Hematopoietic multipotent progenitor cell treated with erythropoietin and hydrocortisone succinate and interleukin-3 and kit ligand, for 17 days (in vitro differentiated cells): ENCODE measurements around the gene SERPINB8.
"Not testable (repeated sequence)": the region's sequence is repeated elsewhere in the genome, so short reads cannot be mapped to it uniquely, and the experiment has no call there.

Experiments
- DNase-seq: peaks from one replicate; pipeline ENCODE4 v3.0.0-alpha.2; 2015; ENCODE audit warnings: low spot score

Gene SERPINB8, protein sequence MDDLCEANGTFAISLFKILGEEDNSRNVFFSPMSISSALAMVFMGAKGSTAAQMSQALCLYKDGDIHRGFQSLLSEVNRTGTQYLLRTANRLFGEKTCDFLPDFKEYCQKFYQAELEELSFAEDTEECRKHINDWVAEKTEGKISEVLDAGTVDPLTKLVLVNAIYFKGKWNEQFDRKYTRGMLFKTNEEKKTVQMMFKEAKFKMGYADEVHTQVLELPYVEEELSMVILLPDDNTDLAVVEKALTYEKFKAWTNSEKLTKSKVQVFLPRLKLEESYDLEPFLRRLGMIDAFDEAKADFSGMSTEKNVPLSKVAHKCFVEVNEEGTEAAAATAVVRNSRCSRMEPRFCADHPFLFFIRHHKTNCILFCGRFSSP

DNA sequence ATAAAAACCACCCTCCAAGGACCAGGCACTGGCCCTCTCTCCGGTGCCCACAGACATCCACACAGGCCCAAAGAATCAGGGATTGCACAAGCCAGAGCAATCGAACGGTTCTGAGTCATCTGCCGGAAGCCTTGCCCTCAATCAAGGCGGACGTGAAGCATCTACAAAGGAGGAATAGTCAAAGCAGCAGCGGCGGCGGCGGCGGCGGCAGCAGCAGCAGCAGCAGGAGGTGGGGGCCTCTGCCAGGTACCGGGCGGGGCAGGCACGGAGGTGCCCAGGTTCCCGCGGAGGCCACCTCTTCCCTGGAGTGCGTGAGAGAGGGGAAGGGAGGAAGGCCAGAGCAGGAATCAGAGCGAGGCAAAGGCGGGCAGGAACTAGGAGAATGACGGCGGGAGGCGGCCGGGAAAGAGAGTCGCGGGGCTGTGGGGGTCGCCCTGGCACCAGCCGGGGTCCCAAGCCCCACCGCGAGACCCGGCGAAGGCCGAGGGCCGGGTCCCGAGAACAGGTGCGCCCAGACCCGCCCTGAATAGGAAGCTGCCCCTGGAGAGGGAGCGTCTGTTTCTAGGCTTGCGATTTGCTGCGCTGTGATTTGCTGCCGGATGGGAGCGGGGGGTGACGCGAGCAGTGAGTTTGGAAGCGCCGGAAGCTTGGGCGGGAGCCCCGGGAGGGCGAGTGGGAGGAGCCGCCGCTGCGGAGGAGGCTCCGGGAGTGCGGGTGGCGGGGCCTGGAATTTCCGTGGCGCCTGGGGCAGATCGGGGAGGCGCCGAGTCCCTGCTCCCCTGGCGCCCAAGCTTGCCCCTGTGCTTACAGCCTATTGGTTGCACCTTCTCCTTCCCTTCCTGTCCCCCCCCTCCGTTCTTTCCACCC, at the start of gene SERPINB8:
SERPINB8 (plus strand) TSS at position 140 of the 867 bp plus-strand sequence. CDS start 8,228 bp downstream, outside the sequence.
- DNase-seq: no peak

DNA sequence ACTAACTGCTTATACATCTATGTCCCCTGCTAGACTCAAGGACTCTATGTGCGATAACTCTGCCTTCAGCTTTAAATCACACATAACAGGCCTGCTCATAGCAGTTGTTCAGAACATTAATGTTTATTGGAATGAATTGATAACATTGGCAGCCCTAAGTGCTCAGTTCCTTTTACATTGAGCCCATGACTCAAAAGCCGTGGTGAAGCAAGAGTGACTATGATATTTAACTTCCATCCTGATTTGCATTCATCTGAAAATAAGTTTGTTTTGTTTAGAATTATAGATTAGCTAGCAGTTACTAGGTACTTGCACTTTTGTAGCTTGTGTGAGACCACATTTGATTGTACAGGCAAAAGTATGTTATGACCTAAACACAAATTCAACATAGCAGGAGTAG, 47.8 kb upstream of the SERPINB8 start:
- no peak for DNase-seq

DNA sequence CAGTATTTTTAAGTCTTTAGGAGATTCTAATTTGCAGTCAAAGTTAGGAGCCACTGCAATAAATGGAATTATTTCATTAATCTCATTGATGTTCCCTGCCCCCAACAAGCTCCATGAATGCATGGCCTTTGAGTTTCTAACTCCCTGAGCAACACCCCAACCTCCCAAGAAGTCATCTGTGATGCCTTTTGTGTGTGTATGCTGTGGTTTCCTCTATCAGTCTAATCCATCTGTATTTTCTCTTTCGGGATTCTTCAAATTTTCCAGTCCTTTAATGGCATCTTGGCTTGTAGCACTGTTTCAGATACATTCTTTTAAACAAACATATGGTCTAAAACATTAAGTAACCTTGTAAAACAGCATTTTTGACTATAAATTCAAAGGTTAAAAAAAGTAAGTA, 45.3 kb upstream of the SERPINB8 start:
- no peak for DNase-seq

DNA sequence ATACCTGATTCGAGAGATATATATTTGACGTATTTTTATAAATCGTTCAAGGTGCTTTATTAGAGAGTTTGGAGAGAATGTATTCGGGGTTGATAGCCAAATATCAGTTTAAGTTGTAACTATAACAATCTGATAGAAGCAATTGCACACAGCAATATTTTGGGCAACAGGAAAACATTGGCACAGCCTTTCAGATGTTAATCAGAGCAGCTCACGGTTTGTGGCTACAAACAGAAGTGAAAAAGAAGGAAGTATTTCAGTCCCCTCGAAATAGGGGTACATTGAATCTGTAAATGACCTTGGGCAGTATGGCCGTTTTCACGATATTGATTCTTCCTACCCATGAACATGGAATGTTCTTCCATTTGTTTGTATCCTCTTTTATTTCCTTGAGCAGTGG, 41.5 kb upstream of the SERPINB8 start:
- no peak for DNase-seq

DNA sequence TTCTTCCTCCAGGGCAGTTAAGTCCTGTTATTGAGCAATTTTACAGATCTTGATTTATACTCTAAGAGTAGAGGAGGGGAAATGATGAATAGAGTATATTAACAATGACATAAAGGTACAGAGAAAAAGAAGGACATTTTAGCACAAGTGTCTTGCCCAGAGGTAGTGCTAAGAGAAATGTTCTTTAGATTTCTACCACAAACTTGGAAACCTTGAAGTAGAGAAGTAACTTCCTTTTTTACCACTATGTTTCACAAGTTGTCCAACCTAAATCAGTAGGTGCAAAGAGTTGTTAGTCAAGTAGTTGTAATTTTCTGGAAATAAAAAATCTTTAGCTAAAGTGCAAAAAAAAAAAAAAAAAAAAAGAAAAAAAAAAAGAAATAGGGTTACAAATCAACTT, 40.5 kb upstream of the SERPINB8 start:
- not testable (repeated sequence) for DNase-seq

DNA sequence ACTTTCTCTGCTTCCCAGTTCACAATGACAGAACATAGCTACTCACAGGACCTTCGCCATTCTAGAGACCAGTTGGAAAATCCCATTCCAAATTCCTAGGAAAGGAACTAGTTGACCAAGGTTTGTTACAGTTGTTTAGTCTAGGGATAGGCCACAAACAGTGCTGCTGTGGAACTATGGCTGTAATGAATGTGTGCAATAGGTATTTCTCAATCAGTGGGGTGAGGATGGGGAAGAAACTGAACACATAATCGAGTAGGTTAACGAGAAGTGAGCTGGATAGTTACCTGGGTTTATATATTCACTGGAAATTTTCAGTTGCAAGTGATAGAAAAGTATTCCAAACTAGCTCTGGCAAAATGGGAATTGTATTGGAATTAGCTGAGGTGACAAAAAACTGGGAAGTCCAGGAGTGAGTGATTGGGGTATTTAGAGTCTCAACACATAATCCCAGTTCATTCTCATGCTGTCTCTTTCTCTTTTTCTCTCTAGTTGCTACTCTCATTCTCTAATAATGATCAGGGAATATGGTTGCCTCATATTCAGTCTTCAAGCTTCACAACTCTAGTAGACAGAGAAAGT, 39.0 kb upstream of the SERPINB8 start:
- DNase-seq: no peak

DNA sequence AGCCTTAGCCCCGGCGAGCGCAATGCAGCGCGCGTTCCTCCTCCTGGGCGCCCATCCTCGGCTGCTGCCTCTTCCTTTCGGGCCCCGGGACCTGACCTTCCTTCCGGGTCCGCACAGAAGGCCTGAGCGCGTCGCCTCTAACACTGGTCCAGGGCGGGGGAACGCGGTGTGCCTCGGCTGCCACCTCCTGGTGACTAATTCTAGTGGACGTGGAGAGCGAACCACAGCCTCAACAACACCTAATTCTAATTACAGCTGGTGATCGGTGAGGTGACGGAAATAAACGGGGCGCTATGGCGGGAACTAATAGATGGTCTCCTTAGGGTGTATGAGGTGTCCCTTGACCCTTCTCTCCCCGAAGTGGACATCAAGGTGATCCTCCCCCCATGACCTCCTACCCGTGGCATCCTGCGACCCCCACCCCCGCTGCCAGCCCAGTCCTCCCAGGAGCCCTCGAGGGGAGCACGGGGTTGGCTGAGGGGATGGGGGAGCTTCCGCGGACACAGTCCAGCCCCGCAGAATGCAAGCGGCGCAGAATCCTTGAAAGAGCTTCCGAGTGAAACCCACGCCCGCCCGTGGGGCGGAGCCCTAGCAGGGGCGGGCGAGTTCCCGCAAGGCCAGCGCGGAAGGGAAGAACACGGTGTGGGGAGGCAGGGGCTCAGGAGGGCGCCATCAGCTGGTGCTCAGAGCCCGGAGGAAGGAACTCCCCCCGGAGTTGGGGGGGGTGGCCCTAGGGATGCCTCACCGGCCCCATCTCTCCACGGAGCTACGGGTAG, 33.5 kb upstream of the SERPINB8 start:
- DNase-seq: no peak

DNA sequence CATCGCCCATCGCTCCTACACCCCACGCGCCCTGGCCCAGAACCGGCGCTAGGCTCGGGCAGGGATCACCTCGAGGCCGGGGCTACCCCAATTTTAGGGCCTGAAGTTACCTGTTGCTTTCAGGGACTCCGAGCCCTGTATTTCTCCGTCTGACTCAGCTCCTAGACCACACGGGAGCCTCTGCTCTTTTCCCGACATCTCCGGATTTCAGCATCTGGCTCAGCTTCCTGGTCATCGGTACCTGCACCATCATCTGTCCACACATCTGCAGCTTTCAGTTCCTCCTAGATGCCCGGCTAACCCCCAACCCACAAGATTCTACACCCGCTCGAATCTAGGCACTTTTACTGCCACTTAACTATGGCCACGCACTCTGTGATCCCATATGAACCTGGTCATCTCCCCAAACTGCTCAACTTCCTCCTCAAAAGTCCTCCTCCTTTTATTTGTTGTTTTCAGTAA, 32.9 kb upstream of the SERPINB8 start:
- no peak for DNase-seq

DNA sequence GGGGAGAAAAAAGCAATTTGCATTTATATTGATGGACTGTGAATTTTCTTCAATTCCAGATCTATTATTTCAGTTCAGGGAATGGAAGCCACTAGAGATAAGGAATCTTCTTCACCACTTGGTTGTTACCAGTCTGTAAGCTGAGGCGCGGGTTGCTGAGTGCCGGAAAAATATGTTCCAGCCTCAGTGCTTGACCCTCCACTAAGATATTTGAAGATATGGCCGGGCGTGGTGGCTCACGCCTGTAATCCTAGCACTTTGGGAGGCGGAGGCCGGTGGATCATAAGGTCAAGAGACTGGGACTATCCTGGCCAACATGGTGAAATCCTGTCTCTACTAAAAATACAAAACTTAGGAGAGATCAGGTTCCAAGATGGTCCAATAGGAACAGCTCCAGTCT, 29.9 kb upstream of the SERPINB8 start:
- no peak for DNase-seq

DNA sequence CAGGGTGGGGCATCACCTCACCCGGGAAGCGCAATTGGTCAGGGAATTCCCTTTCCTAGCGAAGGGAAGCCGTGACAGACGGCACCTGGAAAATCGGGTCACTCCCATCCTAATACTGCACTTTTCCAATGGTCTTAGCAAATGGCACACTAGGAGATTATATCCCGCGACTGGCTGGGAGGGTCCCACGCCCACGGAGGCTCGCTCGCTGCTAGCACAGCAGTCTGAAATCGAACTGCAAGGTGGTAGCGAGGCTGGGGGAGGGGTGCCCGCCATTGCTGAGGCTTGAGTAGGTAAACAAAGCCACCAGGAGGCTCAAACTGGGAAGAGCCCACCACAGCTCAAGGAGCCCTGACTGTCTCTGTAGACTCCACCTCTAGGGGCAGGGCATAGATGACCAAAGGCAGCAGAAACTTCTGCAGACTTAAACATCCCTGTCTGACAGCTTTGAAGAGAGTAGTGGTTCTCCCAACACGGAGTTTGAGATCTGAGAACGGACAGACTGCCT, 29.3 kb upstream of the SERPINB8 start:
- DNase-seq: not testable (repeated sequence)

DNA sequence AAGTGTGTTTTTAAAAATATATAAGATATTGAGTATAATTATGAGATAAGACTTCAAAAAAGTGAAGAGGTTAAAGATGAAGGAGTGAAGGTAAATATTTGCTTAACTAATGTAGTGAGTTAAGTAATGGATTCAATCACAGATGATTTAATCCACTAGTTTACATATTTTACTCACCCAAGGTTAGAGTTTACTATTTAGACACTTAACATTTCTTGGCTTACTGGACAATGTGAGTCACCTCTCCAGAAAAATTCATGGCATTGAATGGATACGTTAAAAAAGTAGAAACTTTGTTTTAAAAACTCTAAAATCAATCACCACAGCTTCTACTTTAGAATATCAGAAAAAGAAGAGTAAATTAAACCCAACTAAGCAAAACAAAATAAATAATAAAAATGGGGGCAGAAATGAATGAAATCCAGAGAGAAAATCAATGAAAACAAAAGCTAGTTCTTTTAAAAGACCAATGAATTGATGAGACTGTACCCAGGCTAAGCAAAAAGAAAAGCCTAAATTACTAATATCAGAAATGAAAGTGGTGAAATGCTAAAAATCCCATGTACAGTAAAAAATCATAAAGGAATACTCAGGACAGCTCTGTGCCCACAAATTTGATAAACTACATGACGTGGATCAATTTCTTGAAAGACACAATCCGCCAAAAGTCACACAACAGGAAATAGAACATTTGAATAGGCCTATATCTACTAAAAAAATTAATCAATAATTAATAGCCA, 22.7 kb upstream of the SERPINB8 start:
- DNase-seq: no peak

DNA sequence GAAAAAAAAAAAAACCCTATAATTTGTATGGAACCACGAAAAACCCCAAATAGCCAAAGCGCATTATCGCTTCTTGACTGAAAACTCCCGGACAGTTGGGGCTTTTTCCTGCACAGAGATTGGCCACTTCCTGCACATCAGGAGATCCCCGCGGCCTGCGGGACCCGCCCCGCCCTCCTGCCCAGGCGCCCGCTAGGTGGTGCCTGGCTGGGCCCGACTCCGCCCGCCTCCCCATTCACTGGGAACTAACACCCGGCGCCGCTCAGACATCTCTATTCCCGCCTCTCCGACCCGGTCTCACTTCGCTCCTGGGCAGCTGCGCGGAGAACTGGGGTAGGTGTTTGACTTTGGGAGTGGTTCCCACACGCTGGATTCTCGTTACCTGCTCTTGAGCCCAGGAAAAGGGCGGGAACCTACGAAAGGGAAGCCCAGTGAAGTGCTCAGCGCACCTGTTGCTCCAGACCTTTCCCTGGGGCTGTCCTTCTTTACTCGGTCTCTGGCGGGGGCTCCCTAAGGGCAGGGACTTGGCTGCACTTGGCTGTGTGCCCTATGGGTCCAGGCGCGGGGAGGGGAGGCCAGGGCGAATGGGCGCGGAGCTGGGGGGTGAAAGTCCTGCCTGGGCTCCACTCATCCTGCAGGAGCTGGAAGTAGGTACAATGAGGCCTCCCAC, 20.7 kb upstream of the SERPINB8 start, which contains the start of gene HMSD:
HMSD (plus strand) TSS at position 234 of the 670 bp plus-strand sequence. CDS start 4,155 bp downstream, outside the sequence.
- no peak for DNase-seq

DNA sequence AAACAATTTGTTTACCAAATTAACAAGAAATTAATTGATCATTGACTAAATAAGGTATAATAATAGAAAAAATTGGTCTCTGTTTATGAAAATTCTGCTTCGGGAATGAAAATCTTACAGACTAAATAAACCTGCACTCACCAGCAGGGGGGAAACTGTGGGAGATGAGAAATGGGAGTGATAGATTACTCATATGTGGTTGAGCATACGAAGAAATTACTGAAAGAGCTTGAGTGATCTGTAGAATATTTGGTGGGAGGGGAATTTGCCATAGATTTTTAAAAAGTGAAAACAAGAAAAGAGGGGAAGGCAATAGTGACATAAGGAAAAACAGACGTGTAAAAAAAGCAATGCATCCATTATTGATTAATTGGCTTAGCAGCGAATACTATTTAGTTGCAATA, 18.6 kb upstream of the SERPINB8 start:
- no peak for DNase-seq

DNA sequence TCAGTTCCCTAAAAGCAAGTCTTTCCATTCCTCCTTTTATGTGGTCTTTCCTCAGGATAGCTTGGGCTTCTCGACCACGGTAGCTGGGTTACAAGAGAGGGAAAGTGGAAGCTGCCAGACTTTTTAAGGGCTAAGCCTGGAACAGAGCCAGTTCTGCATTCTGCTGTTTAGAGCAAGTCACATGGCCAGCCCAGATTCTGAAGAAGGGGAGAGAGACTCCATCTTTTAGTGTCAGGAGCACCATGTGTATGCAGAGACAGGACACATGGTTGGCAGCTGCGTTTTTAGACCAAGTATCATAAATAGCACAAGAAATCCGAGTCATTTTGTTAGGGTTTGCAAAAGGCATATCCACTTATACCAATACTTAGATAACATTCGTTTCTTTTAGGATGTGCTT, 16.1 kb upstream of the SERPINB8 start:
- no peak for DNase-seq

DNA sequence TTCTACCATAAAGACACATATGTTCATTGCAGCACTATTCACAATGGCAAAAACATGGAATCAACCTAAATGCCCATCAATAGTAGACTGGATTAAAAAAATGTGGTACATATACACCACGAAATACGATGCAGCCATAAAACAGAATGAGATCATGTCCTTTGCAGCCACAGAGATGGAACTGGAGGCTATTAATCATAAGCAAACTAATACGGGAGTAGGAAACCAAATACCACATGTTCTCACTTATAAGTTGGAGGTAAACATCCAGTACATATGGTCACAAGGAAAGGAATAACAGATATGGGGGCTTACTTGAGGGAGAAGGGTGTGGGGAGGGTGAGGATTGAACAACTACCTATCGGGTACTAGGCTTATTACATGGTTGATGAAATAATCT, 13.1 kb upstream of the SERPINB8 start:
- no peak for DNase-seq

DNA sequence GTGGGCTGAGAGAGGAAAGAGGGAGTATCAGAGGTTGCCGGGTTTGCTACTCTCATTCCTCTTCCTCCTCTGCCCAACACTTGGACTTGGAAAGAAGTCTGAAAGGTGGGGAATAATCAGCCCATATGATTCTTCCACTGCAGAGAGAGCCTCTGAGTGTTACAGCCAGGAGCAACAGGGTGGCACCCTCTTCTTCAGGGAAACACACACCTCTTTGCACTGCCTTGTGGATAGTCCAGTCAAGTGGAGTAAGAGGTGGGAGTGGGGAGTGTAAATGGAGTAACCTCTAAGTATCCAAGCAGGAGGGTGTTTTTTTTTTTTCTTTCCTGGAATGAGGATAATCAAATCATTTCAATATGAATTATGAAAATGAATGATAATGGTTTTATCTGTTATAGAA, 9.0 kb upstream of the SERPINB8 start:
- no peak for DNase-seq

DNA sequence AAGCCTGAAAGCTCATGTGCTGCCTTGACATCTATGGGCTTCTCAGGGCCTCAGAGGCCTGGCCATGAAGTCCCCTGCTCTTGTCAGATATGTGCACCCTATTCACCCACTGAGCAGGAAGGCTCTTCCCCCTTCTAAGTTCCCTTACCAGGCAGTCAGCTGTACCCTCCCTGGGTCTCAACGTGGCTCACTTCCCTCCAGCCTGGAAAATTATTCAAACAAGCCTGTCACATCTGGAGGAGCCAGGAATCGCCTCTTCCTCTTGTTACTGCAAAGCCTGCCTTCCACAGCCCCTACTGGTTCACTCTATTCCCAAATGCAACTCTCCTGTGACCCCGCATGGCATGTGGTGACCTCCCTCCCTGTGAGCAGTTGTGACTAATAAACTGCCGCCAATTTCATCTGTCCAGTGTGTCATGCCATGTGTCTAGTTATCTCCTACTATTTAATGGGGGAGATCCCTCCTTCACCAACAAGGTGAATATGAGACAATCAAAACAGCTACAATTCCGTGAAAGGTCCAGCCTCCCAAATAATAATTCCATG, 8.4 kb upstream of the SERPINB8 start:
- DNase-seq: no peak

DNA sequence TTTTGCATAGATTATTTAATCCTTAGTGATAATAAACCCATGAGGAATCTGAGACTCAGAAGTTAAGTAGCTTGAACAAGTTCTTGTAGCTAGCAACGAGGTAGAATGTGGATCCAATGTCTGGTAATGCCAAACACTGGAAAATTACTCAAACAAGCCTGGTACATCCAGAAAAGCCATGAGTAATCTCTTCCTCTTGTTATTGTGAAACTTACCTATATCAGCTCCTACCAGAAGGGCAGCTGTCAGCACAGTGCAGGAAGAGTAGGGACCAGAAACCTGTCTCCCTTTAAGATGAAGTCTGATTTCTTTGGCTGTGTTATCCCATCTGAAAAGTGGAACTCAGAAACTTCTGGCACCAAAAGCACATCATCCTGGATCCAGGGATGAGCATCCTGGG, 7.7 kb upstream of the SERPINB8 start:
- DNase-seq: no peak

DNA sequence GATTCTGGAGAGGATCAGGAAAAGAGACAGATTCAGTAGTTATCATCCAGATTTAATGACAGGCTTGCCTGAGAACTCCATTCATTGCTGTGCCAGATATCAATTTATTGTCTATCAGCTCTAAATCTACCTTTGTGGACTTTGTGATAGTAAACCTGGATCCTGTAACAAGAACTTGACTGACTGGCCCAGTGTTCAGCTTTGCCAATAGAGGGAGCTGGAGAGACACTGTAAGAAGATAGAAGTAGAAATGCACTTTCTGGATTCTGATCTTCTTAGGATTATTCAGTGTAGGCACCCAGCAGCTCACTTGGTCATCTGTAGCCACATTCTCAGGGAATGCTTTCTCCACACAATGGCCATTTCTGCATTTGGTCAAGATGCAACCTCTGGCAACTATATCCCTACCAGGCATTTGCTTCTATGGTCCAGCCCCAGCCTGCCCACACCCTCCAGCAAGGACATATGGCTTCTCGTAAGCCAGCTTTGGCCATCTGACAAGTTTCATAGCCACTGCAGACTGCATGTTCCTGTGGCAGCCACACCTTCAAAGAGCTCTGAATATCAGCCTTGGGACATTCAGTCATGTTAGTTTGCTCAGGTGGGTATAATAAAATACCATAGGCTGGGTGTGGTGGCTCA, 6.1 kb upstream of the SERPINB8 start:
- DNase-seq: no peak

DNA sequence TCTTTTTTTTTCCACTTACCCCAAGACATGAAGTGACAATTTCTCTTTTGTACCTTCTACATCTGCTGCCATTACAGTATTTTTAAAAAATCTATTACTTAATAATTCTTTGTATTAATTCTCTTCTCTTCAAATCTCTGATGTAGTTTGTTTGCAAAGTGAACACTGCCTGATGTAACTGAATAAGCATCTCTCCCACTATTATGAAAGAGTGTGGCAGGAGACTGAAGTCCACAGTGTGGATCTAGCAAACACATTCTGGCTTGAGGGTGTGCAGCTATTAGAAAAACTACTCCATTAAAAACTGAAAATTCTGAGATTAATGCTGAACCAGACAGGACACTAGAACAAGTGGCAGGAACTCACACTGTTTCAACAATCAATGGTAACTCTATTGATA, 5.0 kb upstream of the SERPINB8 start:
- no peak for DNase-seq
